Mucosa of gallbladder (tissue), 1 donor: ENCODE measurements around the gene ADAMTS20. TPM values are rescaled to one million over a fixed set of nuclear protein-coding genes. Genes with fewer than 3 reads are reported as not detected.

Source experiments
- DNase-seq: peaks from one replicate; pipeline ENCODE4 v3.0.0-alpha.2; 2020; ENCODE audit warnings: low spot score
- total RNA-seq: library from RNA; stranded (reverse); gene quantifications from one replicate; pipeline ENCODE4 v1.2.1, GENCODE V29; 2021
- donor health status: DM: no; HTN: no; CAD: no.

ADAMTS20 gene
- total RNA-seq, 1 donor from 2014 or later = not detected

- DNase-seq = no peak
Observed at GRCh38 chr12:43480591-43480990, 71.4 kb downstream of the ADAMTS20 start.

- DNase-seq = no peak
Observed at GRCh38 chr12:43462741-43463140, 89.3 kb downstream of the ADAMTS20 start.

DNA sequence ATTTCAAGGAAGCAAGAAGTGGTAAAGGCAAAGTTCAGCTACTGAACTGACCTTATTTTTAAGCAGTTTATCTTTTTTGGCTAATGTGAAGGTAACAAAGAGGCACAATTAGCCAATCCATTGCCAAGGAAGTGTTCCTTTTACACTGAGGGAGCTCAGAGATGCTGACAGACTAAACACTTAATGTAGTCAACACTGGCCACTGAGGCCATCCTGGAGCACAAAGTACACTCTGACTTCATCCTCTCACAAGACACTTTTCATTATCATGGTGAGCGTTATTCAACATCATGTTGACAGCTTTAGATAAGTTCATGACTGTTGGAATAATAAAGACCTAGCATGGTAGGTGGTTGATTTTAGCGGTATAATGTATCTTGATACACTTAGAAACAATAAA, 89.9 kb downstream of the ADAMTS20 start:
- DNase-seq = no peak

DNA sequence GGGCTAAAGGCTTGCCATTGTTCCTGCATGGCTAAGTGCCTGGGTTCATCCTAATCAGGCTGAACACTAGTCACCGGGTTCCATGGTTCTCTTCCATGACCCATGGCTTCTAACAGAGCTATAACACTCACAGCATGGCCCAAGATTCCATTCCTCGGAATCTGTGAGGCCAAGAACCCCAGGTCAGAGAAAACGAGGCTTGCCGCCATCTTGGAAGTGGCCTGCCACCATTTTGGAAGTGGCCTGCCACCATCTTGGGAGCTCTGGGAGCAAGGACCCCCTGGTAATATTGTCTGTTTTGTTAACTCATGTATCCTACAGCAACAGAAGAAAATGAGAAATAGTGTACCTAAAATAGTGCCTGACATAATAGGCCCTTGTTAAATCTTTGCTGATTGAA, 92.7 kb downstream of the ADAMTS20 start:
- no peak for DNase-seq

GRCh38 chr12:43453761-43454160, 98.2 kb downstream of the ADAMTS20 start:
- no peak for DNase-seq

DNA sequence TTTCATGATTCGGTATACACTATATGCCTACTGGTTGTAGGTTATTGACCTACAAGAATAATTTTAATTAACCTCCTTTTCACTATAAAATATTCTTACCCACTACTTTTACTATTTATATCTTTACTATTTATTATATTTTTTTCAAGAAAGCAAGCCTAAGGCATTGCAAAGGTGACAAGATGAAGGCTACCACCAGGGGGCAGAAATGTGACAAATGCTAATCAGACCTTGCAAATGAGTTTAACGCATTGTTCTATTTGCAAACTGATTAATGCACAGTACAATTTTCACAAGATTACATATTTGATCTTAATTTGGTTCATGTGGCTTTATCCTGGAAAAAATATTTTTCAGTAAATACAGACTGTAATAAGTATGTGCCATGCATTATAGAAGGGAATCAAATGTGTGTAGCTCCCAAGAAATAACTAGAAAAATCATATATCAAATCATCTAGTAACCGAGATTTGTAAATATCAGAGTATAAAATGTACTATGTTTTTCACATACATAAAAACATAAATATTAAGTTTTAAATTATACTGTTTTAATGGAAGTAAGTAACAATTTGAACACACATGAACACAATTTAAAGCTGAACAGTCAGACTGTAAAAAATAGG, 107.0 kb downstream of the ADAMTS20 start:
- DNase-seq = peak; percentile 38

DNA sequence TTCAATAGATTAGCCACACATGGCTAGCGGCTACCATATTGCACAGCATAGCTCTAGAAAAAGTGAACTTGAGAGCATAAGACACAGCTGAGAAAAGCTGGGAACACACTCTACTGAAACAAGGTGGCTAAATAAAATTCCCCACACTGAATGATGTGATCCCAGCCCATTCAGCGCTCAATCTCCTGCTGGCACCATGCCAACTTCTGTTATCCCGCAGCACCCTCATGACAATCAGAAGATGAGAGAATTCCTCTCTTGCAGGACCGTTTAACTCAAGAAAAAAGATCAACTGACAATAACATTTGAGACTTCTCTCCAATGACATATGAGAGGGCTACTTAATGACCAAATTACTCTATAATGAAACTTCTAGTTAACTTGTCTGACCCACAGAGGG, 115.4 kb downstream of the ADAMTS20 start:
- DNase-seq = no peak

- no peak for DNase-seq
Observed at GRCh38 chr12:43434614-43435013, 117.4 kb downstream of the ADAMTS20 start.

DNA sequence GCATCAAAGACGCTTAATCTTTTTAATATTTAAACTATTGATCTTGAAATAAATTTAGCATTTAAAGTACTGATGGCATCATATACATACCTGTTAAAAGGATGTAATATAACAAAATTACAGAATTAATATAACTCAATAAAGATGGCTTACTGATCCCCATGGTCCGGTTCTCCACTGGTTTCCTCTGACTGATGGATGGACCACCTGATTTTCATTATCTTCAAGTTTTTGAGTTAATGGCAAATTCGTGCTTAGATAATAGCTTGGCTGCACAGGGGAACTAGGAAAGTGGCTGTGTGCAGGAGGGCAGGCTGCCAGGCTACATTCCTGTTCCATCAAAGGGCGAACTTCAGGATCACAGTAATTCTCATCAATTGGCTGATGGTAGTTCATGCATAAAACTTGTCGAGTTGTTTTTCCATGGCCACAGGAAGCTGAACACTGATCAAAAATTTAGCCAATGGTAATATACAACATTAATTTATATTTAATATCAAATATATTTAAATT, 123.9 kb downstream of the ADAMTS20 start:
- DNase-seq = no peak

DNA sequence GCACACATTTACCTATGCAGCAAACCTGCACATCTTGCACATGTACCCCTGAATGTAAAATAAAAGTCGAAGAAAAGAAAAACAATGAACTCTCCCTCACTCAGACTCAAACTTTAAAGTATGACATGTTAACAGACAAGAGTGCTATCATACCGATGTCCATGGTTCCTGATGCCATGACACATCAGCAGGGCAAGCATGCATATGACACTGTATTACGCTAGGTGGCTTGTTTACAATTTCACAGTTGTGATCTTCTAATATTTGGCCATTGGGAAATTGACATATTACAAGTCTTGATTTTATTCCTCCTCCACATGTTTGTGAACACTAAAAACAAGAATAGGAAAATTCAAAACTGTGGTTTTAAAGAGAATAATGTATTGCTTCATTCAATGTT, 126.6 kb downstream of the ADAMTS20 start:
- no peak for DNase-seq

DNA sequence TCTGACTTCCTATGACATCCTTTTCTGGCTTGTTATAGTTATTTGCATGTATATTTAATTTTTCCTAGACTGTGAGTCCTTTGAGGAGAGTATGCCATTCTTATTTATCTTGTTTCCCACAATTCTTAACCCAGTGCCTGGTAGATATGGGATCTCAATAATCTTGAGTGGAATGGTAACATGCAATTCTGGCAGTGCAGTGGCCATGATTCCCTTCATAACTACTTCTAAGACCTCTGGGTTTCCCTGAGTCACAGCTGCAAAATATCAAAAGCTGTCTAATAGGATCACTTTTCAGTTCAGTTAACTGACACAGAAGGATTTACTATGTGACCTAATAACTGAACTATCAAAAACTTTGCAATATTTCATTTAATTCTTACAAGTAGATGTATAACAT, 135.0 kb downstream of the ADAMTS20 start:
- DNase-seq = no peak

GRCh38 chr12:43407816-43408645, 144.0 kb downstream of the ADAMTS20 start:
- no peak for DNase-seq

- DNase-seq = no peak
Observed at GRCh38 chr12:43406801-43407200, 145.2 kb downstream of the ADAMTS20 start.

GRCh38 chr12:43402436-43402835, 149.6 kb downstream of the ADAMTS20 start:
- DNase-seq = no peak

DNA sequence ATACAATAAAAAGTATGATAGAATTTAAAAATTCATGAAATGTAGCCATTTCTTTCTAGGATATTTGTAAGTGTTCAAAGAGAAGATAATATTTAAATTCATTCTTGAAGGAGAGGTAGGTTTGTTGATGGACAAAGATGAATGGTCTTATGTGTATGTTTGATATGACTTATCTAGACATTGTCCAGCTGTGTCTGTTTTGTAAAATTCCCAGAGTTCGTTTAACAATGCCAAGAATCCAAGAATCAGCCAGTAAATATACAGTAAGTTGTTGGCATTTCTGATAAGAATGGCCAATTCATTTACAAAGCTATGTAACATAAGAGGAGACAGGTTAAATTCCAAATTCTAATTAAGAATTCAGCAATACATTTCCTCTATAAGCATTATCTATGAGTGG, 150.9 kb downstream of the ADAMTS20 start:
- no peak for DNase-seq

DNA sequence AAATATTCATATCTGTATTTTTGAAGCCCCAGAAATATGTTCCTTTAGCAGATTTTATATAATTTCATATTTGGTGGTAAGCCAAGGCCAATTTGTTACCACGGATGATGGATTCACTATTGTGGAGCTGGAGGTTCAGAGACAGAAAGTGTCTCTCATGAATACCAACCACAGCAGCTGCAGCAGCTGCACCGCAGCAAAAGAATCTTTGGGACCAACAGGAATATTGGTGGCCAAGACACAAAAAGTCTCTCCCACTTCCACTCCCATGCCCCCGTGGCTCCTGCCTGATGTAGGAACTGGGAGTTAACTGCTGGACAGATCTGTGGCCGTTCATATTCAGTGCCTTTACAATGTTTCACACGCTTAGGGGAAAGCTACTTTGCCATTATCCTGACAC, 155.3 kb downstream of the ADAMTS20 start:
- no peak for DNase-seq

- DNase-seq = no peak
Observed at GRCh38 chr12:43392116-43392515, 159.9 kb downstream of the ADAMTS20 start.

GRCh38 chr12:43381879-43382278, 170.1 kb downstream of the ADAMTS20 start:
- DNase-seq = no peak

DNA sequence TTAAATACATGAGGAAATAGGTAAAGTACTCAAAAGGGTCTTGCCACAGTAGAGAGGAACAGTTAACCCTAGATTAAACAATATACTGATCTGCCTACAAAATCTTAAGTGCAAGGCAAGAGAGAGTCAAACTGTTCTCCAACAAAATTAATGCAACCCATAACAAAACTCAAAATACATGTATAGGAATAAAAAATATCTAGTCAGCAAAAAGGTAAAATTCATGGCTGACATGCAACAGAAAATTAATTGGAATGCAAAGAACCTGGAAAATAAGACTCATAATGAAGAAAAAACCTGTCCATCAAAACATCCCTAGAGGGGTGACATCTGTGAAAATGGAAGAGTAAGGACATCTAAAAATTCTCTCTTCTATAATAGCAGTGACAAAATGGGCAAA, 173.6 kb downstream of the ADAMTS20 start:
- no peak for DNase-seq

DNA sequence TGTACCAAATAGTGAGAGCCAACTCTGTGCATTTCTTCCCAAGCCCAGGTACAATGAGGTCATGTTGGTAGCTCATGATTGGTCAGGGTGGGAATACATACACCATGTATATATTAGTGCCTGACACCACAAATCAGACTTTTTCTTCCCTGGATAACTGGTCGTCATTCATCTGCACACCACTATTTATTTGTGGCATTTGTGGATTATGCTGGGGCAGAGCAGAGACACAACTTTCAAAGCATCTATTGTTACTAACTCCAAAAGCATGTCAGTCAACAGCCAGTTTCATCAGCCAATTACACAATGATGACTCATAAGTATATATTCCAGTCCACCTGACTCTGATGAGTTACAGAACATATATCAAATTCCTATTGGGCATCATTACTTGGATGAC, 181.7 kb downstream of the ADAMTS20 start:
- no peak for DNase-seq

DNA sequence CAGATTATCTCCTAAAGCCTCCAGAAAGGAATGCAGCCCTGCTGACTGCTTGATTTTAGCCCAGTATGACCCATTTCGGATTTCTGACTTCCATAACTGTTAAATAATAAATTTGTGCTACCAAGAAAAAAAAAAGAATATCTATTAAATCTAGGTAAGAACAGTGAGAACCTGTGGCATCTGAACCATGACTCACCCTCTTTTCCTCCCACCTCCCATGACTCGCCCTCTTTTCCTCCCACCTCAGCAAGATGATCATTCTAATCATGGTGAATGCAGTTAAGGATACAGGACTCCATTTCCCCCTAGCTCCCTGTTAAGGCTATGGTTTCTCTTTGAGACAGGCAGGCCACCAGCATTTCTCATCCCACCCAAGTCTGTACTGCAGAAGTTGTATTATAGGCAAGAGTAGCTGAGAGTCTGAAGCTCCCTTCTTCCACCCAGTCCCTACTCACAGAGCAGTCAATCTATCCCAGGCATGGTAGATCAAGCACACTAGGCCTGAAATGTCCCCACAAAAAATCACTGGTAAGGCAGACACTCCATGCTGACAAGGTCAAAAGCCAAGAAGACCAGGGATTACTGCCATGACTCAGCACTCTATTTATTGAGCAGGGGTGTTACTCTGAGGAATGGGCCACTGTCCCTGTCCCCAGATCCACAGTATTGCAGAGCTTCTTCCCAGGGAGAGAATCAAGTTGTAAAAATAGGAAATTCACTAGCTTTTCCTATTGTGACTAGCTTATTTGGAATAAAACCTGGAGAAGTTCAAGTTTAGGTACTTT, 188.9 kb downstream of the ADAMTS20 start:
- no peak for DNase-seq

- no peak for DNase-seq
Observed at GRCh38 chr12:43361031-43361710, 190.8 kb downstream of the ADAMTS20 start.
